IMR-90 (cell line): ENCODE data around the gene IQSEC1. TPM values are rescaled to one million over a fixed set of nuclear protein-coding genes. Genes with fewer than 3 reads are reported as not detected.

Source experiments
- ATAC-seq: fragments of 200-7000 bp; cut with Tn5 transposase; 2 replicates; pipeline ENCODE4 v1.9.1; 2020; ENCODE audit warnings: low read depth, mild to moderate bottlenecking, moderate library complexity
- BruUV-seq: library from RNA; stranded (reverse); fragments of 400-500 nt; replicated peaks from 2 replicates; lab custom pipeline; 2021; lab: Mats Ljungman, UMichigan
- CTCF ChIA-PET: fragments of 300-600 bp; formaldehyde crosslinking; extraction: SDS; loops from one replicate; lab custom pipeline; 2021; ENCODE audit warnings: antibody characterized with exemption; lab: Yijun Ruan, JAX
- POLR2A ChIA-PET: fragments of 300-600 bp; sonication (Branson Sonifier 250); formaldehyde crosslinking; loops from one replicate; lab custom pipeline; 2022; ENCODE audit warnings: antibody characterized with exemption; ENCODE audit not compliant: unreplicated experiment; lab: Charles Lee
- DNase-seq: peaks from one replicate; pipeline ENCODE4 v3.0.0; 2013
- H2AFZ ChIP-seq: replicated peaks from 2 replicates; pipeline ENCODE3; 2013; ENCODE audit warnings: low read length, mild to moderate bottlenecking; ENCODE audit not compliant: poor library complexity
- H2AK5ac ChIP-seq: 2 replicates; pipeline ENCODE4 v1.6.1; 2013; ENCODE audit warnings: low read depth, low read length, inconsistent platforms
- H2AK9ac ChIP-seq: replicated peaks from 2 replicates; pipeline ENCODE3; 2013; ENCODE audit warnings: mild to moderate bottlenecking, low read depth, low read length, moderate library complexity; ENCODE audit not compliant: poor library complexity
- H2BK120ac ChIP-seq: 2 replicates; pipeline ENCODE4 v1.6.1; 2013; ENCODE audit warnings: low read depth, low read length, inconsistent platforms
- H2BK15ac ChIP-seq: 3 replicates; pipeline ENCODE4 v1.6.1; 2013; ENCODE audit warnings: low read depth, low read length, inconsistent platforms
- H2BK20ac ChIP-seq: 2 replicates; pipeline ENCODE4 v1.6.1; 2013; ENCODE audit warnings: low read depth, mild to moderate bottlenecking, inconsistent platforms, low read length, moderate library complexity
- H2BK5ac ChIP-seq: 2 replicates; pipeline ENCODE4 v1.6.1; 2013; ENCODE audit warnings: mild to moderate bottlenecking, low read depth, low read length, inconsistent platforms; ENCODE audit not compliant: poor library complexity, severe bottlenecking
- H3K14ac ChIP-seq: replicated peaks from 2 replicates; pipeline ENCODE4 v1.6.1; 2013; ENCODE audit warnings: low read depth, low read length, inconsistent platforms
- H3K18ac ChIP-seq: 2 replicates; pipeline ENCODE4 v1.6.1; 2013; ENCODE audit warnings: low read depth, low read length, control low read depth
- H3K23ac ChIP-seq: 2 replicates; pipeline ENCODE4 v1.6.1; 2013; ENCODE audit warnings: low read depth, low read length, inconsistent platforms
- H3K27ac ChIP-seq: 2 replicates; pipeline ENCODE4 v1.5.1; 2013; ENCODE audit warnings: mild to moderate bottlenecking, control low read depth, low read length; ENCODE audit not compliant: insufficient read depth
- H3K27me3 ChIP-seq: 2 replicates; pipeline ENCODE4 v1.6.1; 2013; ENCODE audit warnings: low read length; ENCODE audit not compliant: control insufficient read depth, insufficient read depth
- H3K36me3 ChIP-seq: 2 replicates; pipeline ENCODE4 v1.6.1; 2013; ENCODE audit warnings: low read length, mixed read lengths; ENCODE audit not compliant: control insufficient read depth, insufficient read depth
- H3K4ac ChIP-seq: 2 replicates; pipeline ENCODE4 v1.6.1; 2013; ENCODE audit warnings: low read depth, low read length, inconsistent platforms
- H3K4me1 ChIP-seq: 2 replicates; pipeline ENCODE4 v1.6.1; 2013; ENCODE audit warnings: low read length, mixed read lengths; ENCODE audit not compliant: control insufficient read depth, insufficient read depth
- H3K4me2 ChIP-seq: 2 replicates; pipeline ENCODE4 v1.6.1; 2013; ENCODE audit warnings: low read depth, mild to moderate bottlenecking, control low read depth, low read length, moderate library complexity
- H3K4me3 ChIP-seq: 2 replicates; pipeline ENCODE4 v1.5.1; 2013; ENCODE audit warnings: low read depth, mild to moderate bottlenecking, control low read depth, low read length, moderate library complexity; ENCODE audit not compliant: insufficient read depth
- H3K56ac ChIP-seq: 2 replicates; pipeline ENCODE4 v1.6.1; 2013; ENCODE audit warnings: low read length, inconsistent platforms; ENCODE audit not compliant: insufficient read depth; ENCODE audit errors: extremely low read depth
- H3K79me1 ChIP-seq, 2 experiments: 2 replicates each; pipeline ENCODE4 v1.6.1; 2013; ENCODE audit warnings: low read length in 2 of 2, inconsistent platforms in 1 of 2, low read depth in 1 of 2
- H3K9ac ChIP-seq: 2 replicates; pipeline ENCODE4 v1.6.1; 2013; ENCODE audit warnings: low read depth, low read length, control low read depth
- H3K9me1 ChIP-seq: 2 replicates; pipeline ENCODE4 v1.6.1; 2013; ENCODE audit warnings: low read length, inconsistent platforms; ENCODE audit not compliant: insufficient read depth
- H3K9me3 ChIP-seq: 2 replicates; pipeline ENCODE4 v1.6.1; 2013; ENCODE audit warnings: low read length; ENCODE audit not compliant: control insufficient read depth, insufficient read depth
- H4K20me1 ChIP-seq: 2 replicates; pipeline ENCODE4 v1.6.1; 2013; ENCODE audit warnings: low read length, inconsistent platforms; ENCODE audit not compliant: insufficient read depth
- H4K5ac ChIP-seq: 2 replicates; pipeline ENCODE4 v1.6.1; 2013; ENCODE audit warnings: mild to moderate bottlenecking, low read depth, low read length, control low read depth
- H4K8ac ChIP-seq, 2 experiments: 2 replicates each; pipeline ENCODE4 v1.6.1; 2013; ENCODE audit warnings: low read depth in 2 of 2, low read length in 2 of 2, control low read depth in 1 of 2, inconsistent platforms in 1 of 2
- H4K91ac ChIP-seq: 2 replicates; pipeline ENCODE4 v1.6.1; 2013; ENCODE audit warnings: low read depth, low read length, inconsistent platforms; ENCODE audit not compliant: insufficient read depth
- CTCF ChIP-seq: conservative IDR thresholded peaks from 2 replicates; pipeline ENCODE4 v1.5.1; 2012; ENCODE audit warnings: mild to moderate bottlenecking, low read depth, low read length, improper control_type of control experiment
- FOS ChIP-seq: fragments of 150-350 bp; IDR thresholded peaks from 2 replicates; pipeline ENCODE4 v1.6.1; 2016; ENCODE audit warnings: low read depth, low read length
- MAFK ChIP-seq: IDR thresholded peaks from 2 replicates; pipeline ENCODE4 v1.6.1; 2012; ENCODE audit warnings: low read depth, low read length, improper control_type of control experiment
- MAZ ChIP-seq: IDR thresholded peaks from 2 replicates; pipeline ENCODE4 v1.6.1; 2012; ENCODE audit warnings: low read depth, mild to moderate bottlenecking, low read length, improper control_type of control experiment, moderate library complexity, borderline replicate concordance
- RFX5 ChIP-seq: IDR thresholded peaks from 2 replicates; pipeline ENCODE4 v1.8.0; 2012; ENCODE audit warnings: low read depth, mild to moderate bottlenecking, low read length, moderate library complexity
- WGBS, 2 experiments: methylation state at CpG; one replicate each; pipeline versions ENCODE4 v1.1.5 to v1.1.7; 2013; ENCODE audit warnings: missing lambda C conversion rate in 2 of 2; ENCODE audit not compliant: insufficient read length in 1 of 2; ENCODE audit errors: extremely low coverage in 2 of 2; 5-methylcytosine and 5-hydroxymethylcytosine counted together
- dilution Hi-C: fragments of 300-500 bp; cut with HindIII; formaldehyde crosslinking; loops from one replicate; pipeline ENCODE4 v1.14.3; 2018; ENCODE audit warnings: low sequenced_read_pairs; ENCODE audit not compliant: unreplicated experiment
- in situ Hi-C: fragments of 300-500 bp; cut with MboI; formaldehyde crosslinking; loops from 3 replicates; pipeline ENCODE4 v1.14.3; 2019; ENCODE audit warnings: low sequenced_read_pairs, inconsistent platforms, mixed read lengths
- intact Hi-C: fragments of 100-400 bp; cut with micrococcal nuclease; formaldehyde crosslinking; loops from 2 replicates; pipeline ENCODE4 v1.10.0; 2022
- polyA plus RNA-seq, 3 experiments: library from polyadenylated mRNA; depleted of rRNA; stranded (reverse); fragments of >200 nt; gene quantifications; 2 replicates each; pipeline ENCODE4 v1.2.3, GENCODE V29; 2012; ENCODE audit warnings: low replicate concordance in 1 of 3
- total RNA-seq: library from RNA; depleted of rRNA; stranded (reverse); fragments of >200 nt; gene quantifications from 2 replicates; pipeline ENCODE4 v1.2.3, GENCODE V29; 2012

Gene IQSEC1
- total and polyA plus RNA-seq, 2 of the 4 experiments (the other 2 are of a cell fraction): 5.9 to 11.9 TPM

- H3K4me2 ChIP-seq: peak overlapping the region; percentile 32
- H3K36me3 ChIP-seq: no peaks in the 10 kb centered on the region
- no peak overlapping the region for H3K56ac ChIP-seq
- H3K9ac ChIP-seq: no peak overlapping the region
- in situ Hi-C loops: no loop called here
- CTCF ChIA-PET: interaction anchor here (1.3 kb wide), 1 partner anchor 69 kb away, joined by 6 read pairs; no protein-coding TSS in a partner anchor
- peak overlapping the region; percentile 50; the same call in 1 of the 2 replicates for H3K18ac ChIP-seq
- no peaks in the 10 kb centered on the region for H3K27me3 ChIP-seq
- dilution Hi-C loops: no loop called here
- peak; percentile 89 for DNase-seq
- no peak overlapping the region for H2BK15ac ChIP-seq
- peak overlapping the region; percentile 36 for H3K4ac ChIP-seq
- peak overlapping the region; percentile 89 for H2AFZ ChIP-seq
- H2BK120ac ChIP-seq: peak overlapping the region; percentile 55
- H2AK5ac ChIP-seq: peak overlapping the region; percentile 43; the same call in 1 of the 2 replicates
- peak overlapping the region; percentile 2 for H2BK5ac ChIP-seq
- peaks cover 32% of the 10 kb centered on the region for H3K4me1 ChIP-seq
- no peaks in the 10 kb centered on the region for H3K79me1 ChIP-seq
- POLR2A ChIA-PET: interaction anchor here (0.5 kb wide), 1 partner anchor 18 kb away, joined by 3 read pairs; no protein-coding TSS in a partner anchor
- intact Hi-C loops: no loop called here
- H2AK9ac ChIP-seq: peak overlapping the region; percentile 91
- no peak overlapping the region for H3K4me3 ChIP-seq
- H4K20me1 ChIP-seq: 0 out of 2 replicates have a peak, but pooled peaks cover 3% of the 10 kb centered on the region
- H3K9me1 ChIP-seq: peaks cover 10% of the 10 kb centered on the region; the same call in 1 of the 2 replicates
- peak; percentile 84 for ATAC-seq
- WGBS, 2 experiments: 67% methylated on average over 1 of the region's 20 CpGs; no CpG with 5 or more reads in 1 of the 2 experiments
- H3K14ac ChIP-seq: no peak overlapping the region
- peak overlapping the region; percentile 40; the same call in 1 of the 2 replicates for H4K5ac ChIP-seq
- H4K8ac ChIP-seq: peak overlapping the region; percentile 27 to 51; a peak in 2 of 4 replicates
- H3K27ac ChIP-seq: peak overlapping the region; percentile 38
- no peak overlapping the region for H3K23ac ChIP-seq
- peak overlapping the region; percentile 14; the same call in 1 of the 2 replicates for H2BK20ac ChIP-seq
- peak; percentile 78 for TF ChIP-seq FOS
- no peak for TF ChIP-seq RFX5
- peak; percentile 27; the same call in 1 of the 2 replicates for TF ChIP-seq MAZ
- TF ChIP-seq CTCF: no peak
- no peak for TF ChIP-seq MAFK
- no TSS peak for BruUV-seq
- H4K91ac ChIP-seq: peak overlapping the region; percentile 66; the same call in 1 of the 2 replicates
- H3K9me3 ChIP-seq: no peaks in the 10 kb centered on the region
Measured at GRCh38 chr3:13022348-13023234, 50.6 kb downstream of the IQSEC1 start.
